ENCODE measurements around the gene EFNA1.
A peak's percentile ranks its signal among the peaks of the same experiment; 100 is the strongest.

The EFNA1 gene

GRCh38 chr1:155079487-155080311 lies 48.0 kb upstream of the EFNA1 start:
- H3K4me3 ChIP-seq (ENCODE audit: low read depth in 1 of 2, low read length in 2 of 2): peak overlapping the region in 1 of 2 experiments; percentile 48; a peak in 2 of 4 replicates
- H4K20me1 ChIP-seq (ENCODE audit: insufficient read depth, low read length): peaks cover 40% of the 10 kb centered on the region
- H2AFZ ChIP-seq (ENCODE audit: low read depth, low read length): no peak overlapping the region
- no peaks in the 10 kb centered on the region for H3K36me3 ChIP-seq (ENCODE audit: insufficient read depth, low read length)
- peaks cover 73% of the 10 kb centered on the region for H3K27me3 ChIP-seq (ENCODE audit: insufficient read depth, low read length, poor library complexity)
- H3K9me3 ChIP-seq (ENCODE audit: insufficient read depth, low read length, severe bottlenecking): no peaks in the 10 kb centered on the region
- DNase-seq (no peak), ATAC-seq (ENCODE audit: insufficient read depth, low read depth) (no peak)
- peaks cover 43% of the 10 kb centered on the region for H3K4me1 ChIP-seq (ENCODE audit: insufficient read depth, low read length)
- no peak for TF ChIP-seq EZH2 (IDR thresholded peaks at IDR 0.05; ENCODE audit: borderline replicate concordance, low read depth, low read length, severe bottlenecking)
- TF ChIP-seq CTCF (IDR thresholded peaks at IDR 0.05; ENCODE audit: borderline replicate concordance, extremely low read depth, low read length, poor library complexity, severe bottlenecking): no peak
- no peak overlapping the region for H3K27ac ChIP-seq (ENCODE audit: low read length)
- H3K79me2 ChIP-seq (ENCODE audit: insufficient read depth, low read length): no peaks in the 10 kb centered on the region
- peak overlapping the region; percentile 67 for H3K4me2 ChIP-seq (ENCODE audit: insufficient read depth, low read length)
- H3K9ac ChIP-seq (ENCODE audit: low read depth, low read length): peak overlapping the region; percentile 49; the same call in 1 of the 2 replicates

DNA sequence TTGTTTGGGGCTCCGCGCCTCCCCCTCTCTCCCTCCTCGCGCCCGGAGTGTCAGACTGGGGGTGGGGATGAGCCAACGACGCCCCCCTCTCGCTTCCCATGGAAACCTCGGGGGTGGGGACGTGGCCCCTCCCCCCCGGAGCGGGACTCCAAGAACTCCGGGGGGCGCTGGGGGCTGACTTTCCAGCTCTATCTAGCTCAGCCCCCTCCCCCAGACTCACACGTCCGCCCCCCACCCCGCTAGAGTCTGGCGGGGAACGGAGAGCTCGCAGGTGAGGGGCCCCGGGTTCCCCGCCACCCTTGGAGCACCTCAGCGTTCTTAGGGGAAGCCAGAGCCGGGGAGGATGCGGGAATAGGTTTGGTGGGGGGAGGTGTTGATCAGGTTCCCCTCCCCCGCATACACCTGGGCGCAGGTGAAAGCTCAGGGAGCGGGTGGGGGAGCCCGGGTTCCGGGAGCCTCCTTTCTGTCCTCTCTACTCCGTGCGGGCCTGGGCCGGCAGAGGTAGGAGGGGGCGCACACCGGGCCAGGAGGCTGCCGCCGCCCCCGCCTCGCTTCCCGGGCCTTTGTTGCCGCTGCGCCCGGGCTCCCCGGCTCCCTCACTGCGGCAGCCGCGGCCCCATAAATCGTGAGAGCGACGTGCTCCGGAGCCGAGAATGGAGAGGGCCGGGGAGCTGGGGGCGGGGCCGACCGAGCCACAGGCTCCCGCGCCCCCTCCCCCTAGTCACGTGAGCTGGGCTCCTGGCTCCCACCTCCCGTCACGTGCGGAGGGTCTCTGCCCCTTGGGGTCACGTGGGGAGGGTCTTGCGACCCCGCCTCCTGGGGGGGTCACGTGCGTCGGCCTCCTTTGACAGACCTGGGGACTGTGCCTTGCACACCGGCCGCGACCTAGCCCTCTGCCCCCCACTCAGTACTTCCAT lies 47.1 kb upstream of the EFNA1 start:
- peak overlapping the region in 1 of 2 experiments; percentile 31; a peak in 2 of 4 replicates for H3K4me3 ChIP-seq (ENCODE audit: low read depth in 1 of 2, low read length in 2 of 2)
- H3K79me2 ChIP-seq (ENCODE audit: insufficient read depth, low read length): no peaks in the 10 kb centered on the region
- no peaks in the 10 kb centered on the region for H3K36me3 ChIP-seq (ENCODE audit: insufficient read depth, low read length)
- TF ChIP-seq EZH2 (IDR thresholded peaks at IDR 0.05; ENCODE audit: borderline replicate concordance, low read depth, low read length, severe bottlenecking) (peak; percentile 40), CTCF (IDR thresholded peaks at IDR 0.05; ENCODE audit: borderline replicate concordance, extremely low read depth, low read length, poor library complexity, severe bottlenecking) (no peak)
- no peak overlapping the region; the same call in 1 of the 2 replicates for H3K9ac ChIP-seq (ENCODE audit: low read depth, low read length)
- ATAC-seq (ENCODE audit: insufficient read depth, low read depth): no peak
- peak overlapping the region; percentile 56 for H3K4me2 ChIP-seq (ENCODE audit: insufficient read depth, low read length)
- no peak overlapping the region; the same call in 1 of the 2 replicates for H2AFZ ChIP-seq (ENCODE audit: low read depth, low read length)
- peak; percentile 54 for DNase-seq
- no peak overlapping the region for H3K27ac ChIP-seq (ENCODE audit: low read length)
- H3K4me1 ChIP-seq (ENCODE audit: insufficient read depth, low read length): peaks cover 46% of the 10 kb centered on the region
- peaks cover 71% of the 10 kb centered on the region for H3K27me3 ChIP-seq (ENCODE audit: insufficient read depth, low read length, poor library complexity)
- no peaks in the 10 kb centered on the region for H3K9me3 ChIP-seq (ENCODE audit: insufficient read depth, low read length, severe bottlenecking)
- peaks cover 40% of the 10 kb centered on the region for H4K20me1 ChIP-seq (ENCODE audit: insufficient read depth, low read length)

DNA sequence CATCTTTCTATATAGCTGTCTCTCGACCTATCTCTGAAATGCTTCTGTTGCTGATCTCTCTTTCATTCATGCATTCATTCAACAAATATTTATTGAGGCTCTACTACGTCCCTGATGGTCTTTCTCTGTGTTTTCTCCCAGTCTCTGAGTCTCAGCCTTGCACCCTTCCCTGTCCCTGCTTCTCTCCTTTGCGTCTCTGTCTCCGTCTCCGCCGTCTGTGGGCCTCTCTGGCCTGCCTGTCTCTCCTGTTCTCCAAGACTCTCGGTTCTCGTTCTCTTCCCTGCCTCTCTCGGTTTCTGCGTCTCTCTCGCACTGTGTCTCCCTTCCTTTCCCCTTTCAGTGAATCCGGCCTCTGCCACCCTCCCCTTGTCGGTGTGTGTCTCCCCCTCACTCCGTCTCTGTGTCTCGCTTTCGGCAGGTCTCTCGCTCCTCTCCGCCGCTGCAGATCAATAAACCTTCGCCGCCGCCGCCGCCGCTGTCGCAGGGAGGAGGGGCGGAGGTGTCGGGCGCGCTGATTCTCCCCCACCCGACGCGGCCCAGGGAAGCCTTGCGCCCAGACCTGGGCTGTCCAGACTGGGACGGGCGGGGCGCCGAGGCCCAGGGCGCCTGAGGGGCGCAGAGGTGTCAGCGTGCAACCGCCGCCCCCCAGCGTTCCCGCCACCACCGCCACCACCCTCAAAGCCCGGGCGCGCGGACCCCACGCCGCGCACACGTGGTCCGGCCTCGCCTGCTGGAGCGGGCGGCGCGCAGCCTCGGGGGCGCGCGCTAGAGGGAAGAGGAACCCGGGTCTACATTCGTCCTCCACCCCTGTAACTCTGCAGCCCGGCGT lies 46.0 kb upstream of the EFNA1 start:
- peaks cover 68% of the 10 kb centered on the region for H3K27me3 ChIP-seq (ENCODE audit: insufficient read depth, low read length, poor library complexity)
- H3K4me2 ChIP-seq (ENCODE audit: insufficient read depth, low read length): no peak overlapping the region
- no peak overlapping the region for H3K4me3 ChIP-seq (ENCODE audit: low read depth in 1 of 2, low read length in 2 of 2)
- H4K20me1 ChIP-seq (ENCODE audit: insufficient read depth, low read length): peaks cover 37% of the 10 kb centered on the region
- ATAC-seq (ENCODE audit: insufficient read depth, low read depth): no peak
- no peak overlapping the region for H2AFZ ChIP-seq (ENCODE audit: low read depth, low read length)
- no peaks in the 10 kb centered on the region for H3K9me3 ChIP-seq (ENCODE audit: insufficient read depth, low read length, severe bottlenecking)
- H3K79me2 ChIP-seq (ENCODE audit: insufficient read depth, low read length): no peaks in the 10 kb centered on the region
- peak; percentile 53 for TF ChIP-seq EZH2 (IDR thresholded peaks at IDR 0.05; ENCODE audit: borderline replicate concordance, low read depth, low read length, severe bottlenecking)
- TF ChIP-seq CTCF (IDR thresholded peaks at IDR 0.05; ENCODE audit: borderline replicate concordance, extremely low read depth, low read length, poor library complexity, severe bottlenecking): no peak
- no peak overlapping the region for H3K9ac ChIP-seq (ENCODE audit: low read depth, low read length)
- no peak for DNase-seq
- H3K27ac ChIP-seq (ENCODE audit: low read length): no peak overlapping the region
- H3K4me1 ChIP-seq (ENCODE audit: insufficient read depth, low read length): peaks cover 57% of the 10 kb centered on the region
- peaks cover 2% of the 10 kb centered on the region; the same call in 1 of the 2 replicates for H3K36me3 ChIP-seq (ENCODE audit: insufficient read depth, low read length)

All from DND-41 (cell line).